Stimulated activated naive B cell treated with anti-CD40 and anti-IgM and Interleukin-4, amounts not matched to agents 10 μg/mL and 1 μg/mL and 100 μg/mL, for 72 hours (primary cell): ENCODE data around the gene PHF10.

Source experiments
- ATAC-seq, 2 donors: fragments of 150-1000 bp; cut with Tn5 transposase; replicated peaks; 2 replicates each; pipeline ENCODE4 v1.10.0; 2021; ENCODE audit warnings: moderate library complexity in 1 of 2
- DNase-seq: peaks from one replicate; pipeline ENCODE4 v3.0.0; 2021
- H3K27ac Mint-ChIP-seq: one replicate; pipeline ENCODE4 v1.8.0; 2022; ENCODE audit warnings: mild to moderate bottlenecking, mixed read lengths
- H3K27me3 Mint-ChIP-seq, 2 donors: one replicate each; pipeline ENCODE4 v1.8.0; 2022; ENCODE audit warnings: mixed read lengths in 2 of 2
- H3K36me3 Mint-ChIP-seq, 2 donors: one replicate each; pipeline ENCODE4 v1.8.0; 2022; ENCODE audit warnings: mixed read lengths in 2 of 2, mild to moderate bottlenecking in 1 of 2
- H3K4me1 Mint-ChIP-seq, 2 donors: one replicate each; pipeline ENCODE4 v1.8.0; 2022; ENCODE audit warnings: mixed read lengths in 2 of 2, mild to moderate bottlenecking in 1 of 2
- H3K4me3 Mint-ChIP-seq, 2 donors: one replicate each; pipeline ENCODE4 v1.8.0; 2022; ENCODE audit warnings: mild to moderate bottlenecking in 2 of 2, mixed read lengths in 2 of 2, moderate library complexity in 1 of 2
- H3K9me3 Mint-ChIP-seq, 2 donors: one replicate each; pipeline ENCODE4 v1.8.0; 2022; ENCODE audit warnings: mixed read lengths in 2 of 2, mild to moderate bottlenecking in 1 of 2

The PHF10 gene

GRCh38 chr6:169657284-169657610 is 67.1 kb downstream of the PHF10 start:
- Mint-ChIP-seq H3K36me3 (peaks cover 34 to 54% of the 10 kb centered on the region in 2 donors), H3K27me3 (no peaks in the 10 kb centered on the region), H3K4me1 (peaks cover 12 to 24% of the 10 kb centered on the region in 2 donors), H3K4me3 (no peak overlapping the region), H3K9me3 (no peaks in the 10 kb centered on the region), H3K27ac (no peak overlapping the region)
- ATAC-seq (no peak), DNase-seq (no peak)

- Mint-ChIP-seq H3K4me3 (peak overlapping the region in 1 of 2 donors; percentile 11), H3K9me3 (no peaks in the 10 kb centered on the region), H3K27ac (no peak overlapping the region), H3K4me1 (peaks cover 12 to 24% of the 10 kb centered on the region in 2 donors), H3K36me3 (peaks cover 37 to 50% of the 10 kb centered on the region in 2 donors), H3K27me3 (no peaks in the 10 kb centered on the region)
- ATAC-seq (no peak), DNase-seq (no peak)
Measured at GRCh38 chr6:169656546-169657283, 67.6 kb downstream of the PHF10 start.

DNA sequence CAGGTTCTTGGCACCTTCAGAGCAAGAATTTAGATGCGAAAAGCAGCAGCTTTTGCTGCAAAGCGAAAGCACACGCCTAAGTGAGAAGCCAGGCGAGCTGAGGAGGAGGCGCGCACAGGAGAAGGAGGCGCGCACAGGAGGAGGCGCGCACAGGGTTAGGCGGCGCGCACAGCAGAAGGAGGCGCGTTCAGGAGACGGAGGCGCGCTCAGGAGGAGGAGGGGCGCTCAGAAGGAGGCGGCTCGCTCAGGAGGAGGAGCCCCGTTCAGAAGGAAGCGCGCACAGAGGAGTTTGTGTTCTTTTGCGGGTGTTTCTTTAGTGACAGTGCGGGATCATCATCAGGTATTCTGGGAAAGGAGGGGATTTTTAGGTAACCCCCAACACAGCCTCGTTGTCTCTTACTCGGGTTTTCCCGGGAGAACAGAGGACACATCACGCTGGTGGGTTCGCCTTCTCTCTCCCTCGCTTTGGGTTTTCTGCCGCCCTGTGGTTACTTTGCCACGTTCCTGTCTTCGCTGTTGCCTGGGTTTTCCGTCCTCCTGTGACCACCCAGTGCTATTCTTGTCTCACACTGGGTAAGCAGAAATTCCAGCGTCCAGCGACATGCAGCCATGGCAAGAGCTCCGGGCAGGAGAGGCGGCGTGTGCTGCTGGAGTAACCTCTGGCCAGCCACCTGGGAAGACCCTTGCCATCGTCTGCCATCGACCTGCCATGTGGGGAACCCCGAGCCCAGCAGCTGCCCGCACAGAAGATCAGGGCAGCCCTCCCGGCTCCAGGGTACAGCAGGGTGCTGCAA is 69.5 kb downstream of the PHF10 start:
- peak overlapping the region; percentile 86 to 91 for H3K4me3 Mint-ChIP-seq
- peaks cover 37 to 60% of the 10 kb centered on the region in 2 donors for H3K36me3 Mint-ChIP-seq
- no peaks in the 10 kb centered on the region for H3K9me3 Mint-ChIP-seq
- peak overlapping the region; percentile 91 for H3K27ac Mint-ChIP-seq
- DNase-seq (peak; percentile 24), ATAC-seq (peak; percentile 95)
- peaks cover 12 to 24% of the 10 kb centered on the region in 2 donors for H3K4me1 Mint-ChIP-seq
- H3K27me3 Mint-ChIP-seq, result no peaks in the 10 kb centered on the region
